H1 (cell line): ENCODE measurements around the gene UBE3A. TPM values are rescaled to one million over a fixed set of nuclear protein-coding genes. Genes with fewer than 3 reads are reported as not detected.

Experiments used
- CTCF ChIA-PET: fragments of 300-600 bp; sonication (Branson Sonifier 250); formaldehyde crosslinking; loops from one replicate; lab custom pipeline; 2021; ENCODE audit not compliant: partially characterized antibody; lab: Charles Lee
- POLR2A ChIA-PET: fragments of 300-600 bp; sonication (Branson Sonifier 250); formaldehyde crosslinking; loops from one replicate; lab custom pipeline; 2021; ENCODE audit warnings: inconsistent platforms; ENCODE audit not compliant: partially characterized antibody; lab: Charles Lee
- DNase-seq, 2 experiments: peaks; one replicate each; pipeline versions ENCODE4 v3.0.0 to v3.0.0-alpha.2; 2010 to 2022; ENCODE audit warnings: low spot score in 2 of 2, low read depth in 1 of 2, mixed read lengths in 1 of 2
- FAIRE-seq: peaks from 2 replicates; lab custom pipeline; 2011; peaks lifted over from hg19 to GRCh38; lab: Jason Lieb, UNC
- H2AFZ ChIP-seq: 2 replicates; pipeline ENCODE4 v1.8.1; 2012; ENCODE audit warnings: low read length, inconsistent platforms
- H2AK5ac ChIP-seq: 2 replicates; pipeline ENCODE4 v1.6.1; 2013; ENCODE audit warnings: low read depth, low read length
- H2BK120ac ChIP-seq: replicated peaks from 2 replicates; pipeline ENCODE3; 2013; ENCODE audit warnings: low read depth, low read length, inconsistent platforms
- H2BK12ac ChIP-seq: 2 replicates; pipeline ENCODE4 v1.6.1; 2013; ENCODE audit warnings: low read depth, low read length
- H2BK15ac ChIP-seq: 2 replicates; pipeline ENCODE4 v1.6.1; 2013; ENCODE audit warnings: low read length
- H2BK20ac ChIP-seq: 2 replicates; pipeline ENCODE4 v1.6.1; 2013; ENCODE audit warnings: low read length
- H2BK5ac ChIP-seq: 2 replicates; pipeline ENCODE4 v1.6.1; 2013; ENCODE audit warnings: low read depth, low read length
- H3K14ac ChIP-seq: 2 replicates; pipeline ENCODE4 v1.6.1; 2013; ENCODE audit warnings: inconsistent platforms; ENCODE audit not compliant: insufficient read length
- H3K18ac ChIP-seq: 2 replicates; pipeline ENCODE4 v1.6.1; 2013; ENCODE audit warnings: low read length; ENCODE audit errors: extremely low read depth
- H3K23ac ChIP-seq: 2 replicates; pipeline ENCODE4 v1.6.1; 2013; ENCODE audit warnings: inconsistent platforms; ENCODE audit not compliant: insufficient read length
- H3K23me2 ChIP-seq: 2 replicates; pipeline ENCODE4 v1.6.1; 2013; ENCODE audit warnings: low read depth, low read length
- H3K27ac ChIP-seq: 2 replicates; pipeline ENCODE4 v1.6.1; 2011; ENCODE audit warnings: low read depth, low read length, inconsistent platforms
- H3K27me3 ChIP-seq, 4 experiments: replicated peaks in 1 of 4; 1 replicate in 1 of 4; 2 replicates in 3 of 4; pipeline versions ENCODE4 v1.6.1 to v1.8.1; 2011 to 2013; ENCODE audit warnings: low read length in 3 of 4, mild to moderate bottlenecking in 3 of 4, inconsistent platforms in 2 of 4, mixed read lengths in 2 of 4, moderate library complexity in 1 of 4; ENCODE audit not compliant: control insufficient read depth in 3 of 4, insufficient read depth in 3 of 4; ENCODE audit errors: extremely low read depth in 1 of 4
- H3K36me3 ChIP-seq, 4 experiments: 2 replicates each; pipeline versions ENCODE4 v1.6.1 to v1.8.1; 2011 to 2013; ENCODE audit warnings: mild to moderate bottlenecking in 4 of 4, low read length in 3 of 4, moderate library complexity in 2 of 4, control low read depth in 1 of 4, inconsistent platforms in 1 of 4; ENCODE audit not compliant: insufficient read depth in 4 of 4, control insufficient read depth in 2 of 4
- H3K4ac ChIP-seq: replicated peaks from 2 replicates; pipeline ENCODE3; 2013; ENCODE audit warnings: low read length, low read depth, mixed read lengths, inconsistent platforms; ENCODE audit not compliant: insufficient read length
- H3K4me1 ChIP-seq, 4 experiments: replicated peaks in 1 of 4; 1 replicate in 1 of 4; 2 replicates in 3 of 4; pipeline versions ENCODE4 v1.6.1 to v1.8.1; 2011 to 2013; ENCODE audit warnings: low read length in 3 of 4, inconsistent platforms in 2 of 4, mixed read lengths in 1 of 4; ENCODE audit not compliant: insufficient read depth in 4 of 4, control insufficient read depth in 3 of 4
- H3K4me2 ChIP-seq, 2 experiments: 2 replicates each; pipeline versions ENCODE4 v1.6.1 to v1.8.1; 2011 to 2013; ENCODE audit warnings: low read depth in 2 of 2, low read length in 2 of 2, control low read depth in 1 of 2, inconsistent platforms in 1 of 2, mild to moderate bottlenecking in 1 of 2; ENCODE audit not compliant: insufficient read depth in 1 of 2
- H3K4me3 ChIP-seq, 4 experiments: fragments of 200-600, 300-600 bp in 1 of 4; sonication (generic), shearing (Covaris generic), sonication (Bioruptor Twin) in 1 of 4; 2 replicates each; pipeline versions ENCODE4 v1.5.1 to v1.8.1; 2011 to 2016; ENCODE audit warnings: low read length in 4 of 4, low read depth in 3 of 4, control low read depth in 2 of 4, inconsistent platforms in 2 of 4, mild to moderate bottlenecking in 2 of 4, mixed read lengths in 1 of 4, moderate library complexity in 1 of 4; ENCODE audit not compliant: insufficient read depth in 2 of 4; ENCODE audit errors: extremely low read depth in 1 of 4
- H3K56ac ChIP-seq: replicated peaks from 2 replicates; pipeline ENCODE3; 2013; ENCODE audit warnings: low read depth, mild to moderate bottlenecking, mixed read lengths, low read length, inconsistent platforms; ENCODE audit not compliant: insufficient read length
- H3K79me1 ChIP-seq: 2 replicates; pipeline ENCODE4 v1.6.1; 2013; ENCODE audit warnings: low read depth, low read length, control low read depth
- H3K79me2 ChIP-seq, 2 experiments: 2 replicates each; pipeline versions ENCODE4 v1.6.1 to v1.8.1; 2012 to 2013; ENCODE audit warnings: low read length in 2 of 2, mild to moderate bottlenecking in 2 of 2, inconsistent platforms in 1 of 2; ENCODE audit not compliant: insufficient read depth in 2 of 2, control insufficient read depth in 1 of 2
- H3K9ac ChIP-seq, 4 experiments: replicated peaks in 1 of 4; 1 replicate in 1 of 4; 2 replicates in 3 of 4; pipeline versions ENCODE4 v1.6.1 to v1.8.1; 2011 to 2013; ENCODE audit warnings: low read depth in 3 of 4, low read length in 3 of 4, control low read depth in 2 of 4, mild to moderate bottlenecking in 2 of 4, moderate library complexity in 2 of 4, inconsistent platforms in 1 of 4; ENCODE audit errors: extremely low read depth in 1 of 4
- H3K9me3 ChIP-seq, 2 experiments: 2 replicates each; pipeline versions ENCODE4 v1.6.1 to v1.8.1; 2012 to 2013; ENCODE audit warnings: mild to moderate bottlenecking in 2 of 2, moderate library complexity in 2 of 2, control low read depth in 1 of 2, inconsistent platforms in 1 of 2, low read depth in 1 of 2, low read length in 1 of 2, mixed read lengths in 1 of 2; ENCODE audit not compliant: insufficient read depth in 2 of 2
- H4K20me1 ChIP-seq, 2 experiments: replicated peaks in 1 of 2; 2 replicates each; pipeline versions ENCODE3 to v1.8.1; 2011 to 2013; ENCODE audit warnings: inconsistent platforms in 2 of 2, low read length in 2 of 2, mild to moderate bottlenecking in 1 of 2; ENCODE audit not compliant: insufficient read depth in 2 of 2, control insufficient read depth in 1 of 2
- H4K5ac ChIP-seq: 2 replicates; pipeline ENCODE4 v1.6.1; 2013; ENCODE audit warnings: low read length, low read depth, mixed read lengths, inconsistent platforms; ENCODE audit not compliant: insufficient read length
- H4K8ac ChIP-seq: 2 replicates; pipeline ENCODE4 v1.8.0; 2013; ENCODE audit warnings: mild to moderate bottlenecking, moderate library complexity, low read length, inconsistent platforms; ENCODE audit not compliant: insufficient read depth; ENCODE audit errors: extremely low read depth
- H4K91ac ChIP-seq: replicated peaks from 2 replicates; pipeline ENCODE3; 2013; ENCODE audit warnings: low read length, mixed read lengths, inconsistent platforms; ENCODE audit not compliant: insufficient read length
- CHD1 ChIP-seq: IDR thresholded peaks from 2 replicates; pipeline ENCODE4 v1.6.1; 2012; ENCODE audit warnings: low read depth, low read length, improper control_type of control experiment
- JUND ChIP-seq: IDR thresholded peaks from 2 replicates; pipeline ENCODE4 v1.6.1; 2011; ENCODE audit warnings: mild to moderate bottlenecking, improper control_type of control experiment, low read length
- SAP30 ChIP-seq: fragments of 300-600 bp; sonication (generic); IDR thresholded peaks from 2 replicates; pipeline ENCODE4 v1.7.1; 2012; ENCODE audit warnings: low read length, moderate library complexity, mild to moderate bottlenecking, inconsistent platforms; ENCODE audit not compliant: insufficient read depth, insufficient replicate concordance
- WGBS, 2 experiments: shearing (Covaris generic) in 1 of 2; methylation state at CpG; one replicate each; pipeline versions ENCODE4 v1.1.6 to v1.1.7; 2013 to 2015; ENCODE audit warnings: low lambda C conversion rate in 2 of 2, mixed read lengths in 2 of 2, inconsistent platforms in 1 of 2, low coverage in 1 of 2, missing lambda C conversion rate in 1 of 2; ENCODE audit not compliant: insufficient replicate concordance in 2 of 2, insufficient coverage in 1 of 2, insufficient read length in 1 of 2; ENCODE audit errors: extremely low coverage in 1 of 2, missing lambda C conversion rate in 1 of 2; 5-methylcytosine and 5-hydroxymethylcytosine counted together
- polyA plus RNA-seq, 7 experiments: library from polyadenylated mRNA; depleted of rRNA in 3 of 7; stranded (reverse) in 5 of 7; unstranded in 2 of 7; fragments of >200 nt in 5 of 7; fragments of 200-250 nt in 2 of 7; gene quantifications; 1 replicate in 5 of 7; 2 replicates in 1 of 7; 4 replicates in 1 of 7; pipeline versions ENCODE4 v1.2.1 to v1.2.3, GENCODE V29; 2011 to 2013; ENCODE audit warnings: missing spikeins in 2 of 7, mixed read lengths in 2 of 7
- total RNA-seq: library from RNA; stranded (reverse); fragmentation: NEBNext Ultra II Directional; extraction: Animal tissue kit (Norgen Biotek cat#: 25700); gene quantifications from 2 replicates; pipeline ENCODE4 v1.2.1, GENCODE V29; 2021

UBE3A gene
- total and polyA plus RNA-seq, 2 of the 8 experiments (the other 6 are each of a cell fraction or from before 2014, with no cell fraction given), result 13.8 to 110 TPM

DNA sequence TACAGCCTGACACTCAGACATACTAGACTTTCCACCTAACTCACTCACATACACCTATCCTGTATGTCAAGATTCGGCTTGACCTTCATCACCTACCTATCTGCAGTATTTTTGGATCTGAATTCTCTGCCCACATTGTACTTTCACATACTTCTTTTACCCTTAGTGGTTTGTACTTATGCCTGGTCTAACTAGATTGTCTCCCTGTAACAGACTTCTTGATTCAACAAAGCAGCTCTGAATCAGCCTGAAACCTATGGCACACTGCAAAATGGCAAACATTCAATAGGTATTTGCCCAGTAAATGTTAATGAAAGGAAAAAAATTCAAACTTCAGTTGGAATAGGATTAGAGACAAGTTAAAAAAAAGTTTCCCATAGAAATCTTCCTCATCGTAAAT is 106.5 kb downstream of the UBE3A start:
- Histone ChIP-seq H2BK5ac (no peak overlapping the region), H3K56ac (no peak overlapping the region), H3K23ac (no peak overlapping the region), H3K27me3 (no peaks in the 10 kb centered on the region), H2BK15ac (no peak overlapping the region), H3K18ac (no peak overlapping the region), H3K79me1 (no peaks in the 10 kb centered on the region), H3K4me2 (no peak overlapping the region), H3K4me3 (no peak overlapping the region), H3K4me1 (peaks cover 0 to 2% (median 0%) of the 10 kb centered on the region in 4 experiments; a peak in 4 of 7 replicates), H3K9me3 (no peaks in the 10 kb centered on the region; a peak in 1 of 4 replicates), H4K91ac (no peak overlapping the region), H3K27ac (no peak overlapping the region), H2AFZ (no peak overlapping the region), H2BK20ac (no peak overlapping the region), H4K5ac (no peak overlapping the region), H3K4ac (no peak overlapping the region), H3K36me3 (peaks cover 0 to 12% (median 0%) of the 10 kb centered on the region in 4 experiments; a peak in 4 of 8 replicates), H2BK120ac (no peak overlapping the region), H4K8ac (no peak overlapping the region), H2BK12ac (no peak overlapping the region), H3K79me2 (no peaks in the 10 kb centered on the region), H2AK5ac (no peak overlapping the region), H3K14ac (no peak overlapping the region), H3K23me2 (no peaks in the 10 kb centered on the region), H3K9ac (no peak overlapping the region), H4K20me1 (no peaks in the 10 kb centered on the region)
- no peak for FAIRE-seq
- ChIA-PET POLR2A (interaction anchor here (1.2 kb wide), 1 partner anchor 8 kb away, joined by 4 read pairs; no protein-coding TSS in a partner anchor), CTCF (no interaction called here)
- DNase-seq, result no peak
- TF ChIP-seq CHD1, result no peak
- TF ChIP-seq JUND, result no peak
- no peak for TF ChIP-seq SAP30
- whole genome bisulfite sequencing, 2 experiments, result 95% methylated on average over 2 of the region's 2 CpGs; no CpG with 5 or more reads in 1 of the 2 experiments
